ENCODE measurements around the gene MAN2B1.
A peak's percentile ranks its signal among the peaks of the same experiment; 100 is the strongest.
"Not testable (repeated sequence)": the region's sequence is repeated elsewhere in the genome, so short reads cannot be mapped to it uniquely, and the experiment has no call there.

Gene MAN2B1

DNA sequence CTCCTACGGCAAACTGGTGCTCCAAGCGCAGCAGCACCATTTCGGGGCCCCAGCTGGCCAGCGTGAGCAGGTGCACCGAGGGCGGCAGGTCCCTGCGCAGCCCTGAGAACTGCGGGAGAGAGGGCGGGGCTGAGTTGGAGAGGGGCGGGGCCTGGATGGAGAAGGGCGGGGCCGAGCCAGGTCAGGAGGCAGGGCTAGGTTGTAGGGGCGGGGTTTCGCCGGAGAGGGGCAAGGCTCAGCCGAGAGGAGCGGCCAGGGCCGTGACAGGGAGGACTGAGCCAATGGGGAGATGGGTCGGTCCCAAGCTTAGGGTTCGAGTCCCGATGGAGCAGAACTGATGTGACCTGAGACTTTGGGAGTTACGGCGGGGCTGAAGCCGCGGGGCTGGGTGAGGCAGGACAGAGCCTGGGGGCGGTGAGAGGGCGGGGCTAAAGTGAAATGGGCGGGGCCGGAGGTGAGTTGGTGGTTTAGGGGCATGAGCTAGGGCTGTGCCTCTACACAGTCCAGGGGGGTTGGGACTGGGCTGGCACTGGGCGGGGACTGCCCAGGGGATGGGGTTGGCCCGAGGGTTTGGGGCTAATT lies 19.0 kb downstream of the MAN2B1 start:
- TF ChIP-seq, protein P1, sequence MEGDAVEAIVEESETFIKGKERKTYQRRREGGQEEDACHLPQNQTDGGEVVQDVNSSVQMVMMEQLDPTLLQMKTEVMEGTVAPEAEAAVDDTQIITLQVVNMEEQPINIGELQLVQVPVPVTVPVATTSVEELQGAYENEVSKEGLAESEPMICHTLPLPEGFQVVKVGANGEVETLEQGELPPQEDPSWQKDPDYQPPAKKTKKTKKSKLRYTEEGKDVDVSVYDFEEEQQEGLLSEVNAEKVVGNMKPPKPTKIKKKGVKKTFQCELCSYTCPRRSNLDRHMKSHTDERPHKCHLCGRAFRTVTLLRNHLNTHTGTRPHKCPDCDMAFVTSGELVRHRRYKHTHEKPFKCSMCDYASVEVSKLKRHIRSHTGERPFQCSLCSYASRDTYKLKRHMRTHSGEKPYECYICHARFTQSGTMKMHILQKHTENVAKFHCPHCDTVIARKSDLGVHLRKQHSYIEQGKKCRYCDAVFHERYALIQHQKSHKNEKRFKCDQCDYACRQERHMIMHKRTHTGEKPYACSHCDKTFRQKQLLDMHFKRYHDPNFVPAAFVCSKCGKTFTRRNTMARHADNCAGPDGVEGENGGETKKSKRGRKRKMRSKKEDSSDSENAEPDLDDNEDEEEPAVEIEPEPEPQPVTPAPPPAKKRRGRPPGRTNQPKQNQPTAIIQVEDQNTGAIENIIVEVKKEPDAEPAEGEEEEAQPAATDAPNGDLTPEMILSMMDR (IDR thresholded peaks at IDR 0.05; ENCODE audit: low read depth, low read length) = no peak
- DNase-seq (ENCODE audit: low read depth in 2 of 2) = peak; percentile 42 to 47
- peak overlapping the region in 1 of 2 donors; percentile 32 for H3K4me3 ChIP-seq (replicated peaks in 1 of 2; ENCODE audit: low read depth in 2 of 2, low read length in 2 of 2)

DNA sequence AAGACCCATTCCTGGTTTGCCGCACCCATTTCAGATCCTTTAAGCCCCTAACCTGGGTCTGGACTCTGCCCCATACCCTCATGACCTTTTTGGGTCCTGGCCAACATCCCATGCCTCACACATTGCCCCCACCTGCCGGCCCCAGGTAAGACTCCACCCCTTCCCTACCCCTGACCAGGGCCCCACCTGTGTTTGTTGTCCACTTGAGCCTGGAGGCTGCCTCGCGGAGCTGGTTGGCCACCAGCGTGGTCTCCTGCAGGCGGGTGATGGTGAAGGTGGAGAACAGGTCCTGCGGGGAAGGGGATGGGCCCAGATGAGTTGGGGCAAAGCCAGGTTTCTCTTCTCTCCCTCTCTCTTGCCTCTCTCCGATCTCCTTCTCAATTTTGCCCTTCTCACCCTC lies 19.5 kb downstream of the MAN2B1 start:
- H3K4me3 ChIP-seq (replicated peaks in 1 of 2; ENCODE audit: low read depth in 2 of 2, low read length in 2 of 2) = no peak overlapping the region
- DNase-seq (ENCODE audit: low read depth in 2 of 2) = no peak
- TF ChIP-seq, protein P1 (IDR thresholded peaks at IDR 0.05; ENCODE audit: low read depth, low read length) = no peak

DNA sequence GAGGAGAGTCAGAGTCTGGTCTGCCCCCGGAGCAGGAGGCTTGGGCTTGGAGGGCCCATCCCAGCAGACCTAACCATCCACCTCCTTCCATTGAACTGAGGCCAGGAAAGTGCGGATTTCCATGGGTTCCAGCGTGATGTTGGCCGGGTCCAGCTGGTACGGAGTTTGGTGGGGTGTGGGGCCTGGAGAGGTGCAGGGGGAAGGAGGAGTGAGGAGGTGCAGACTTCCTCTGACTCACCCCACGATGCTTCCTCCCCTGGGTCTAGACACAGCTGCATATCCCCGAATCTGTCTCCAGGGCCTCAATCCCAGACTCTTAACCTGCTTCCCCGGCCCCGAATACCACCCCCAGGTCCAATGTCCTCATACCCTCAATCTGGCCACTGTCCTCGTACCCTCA lies 20.0 kb downstream of the MAN2B1 start:
- H3K4me3 ChIP-seq (replicated peaks in 1 of 2; ENCODE audit: low read depth in 2 of 2, low read length in 2 of 2) = no peak overlapping the region
- no peak for DNase-seq (ENCODE audit: low read depth in 2 of 2)
- TF ChIP-seq, protein P1 (IDR thresholded peaks at IDR 0.05; ENCODE audit: low read depth, low read length) = no peak

DNA sequence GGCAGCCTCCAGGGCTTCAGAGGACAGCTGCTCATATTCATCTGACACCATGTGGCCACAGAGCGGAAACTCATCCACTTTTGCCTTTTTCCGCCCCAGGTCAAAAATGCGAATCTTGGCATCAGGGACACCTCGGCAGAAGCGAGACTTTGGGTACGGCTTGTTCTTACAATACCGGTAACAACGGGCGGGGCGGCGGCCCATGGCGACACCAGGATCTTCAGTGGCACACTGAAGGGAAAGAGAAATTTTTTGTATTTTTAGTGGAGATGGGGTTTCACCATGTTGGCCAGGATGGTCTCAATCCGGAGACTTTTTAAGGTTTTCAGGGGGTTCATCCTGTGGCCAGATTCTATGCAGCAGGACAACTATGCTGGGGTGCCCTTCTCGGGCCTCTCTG lies 22.8 kb downstream of the MAN2B1 start:
- not testable (repeated sequence) for H3K4me3 ChIP-seq (replicated peaks in 1 of 2; ENCODE audit: low read depth in 2 of 2, low read length in 2 of 2); DNase-seq (ENCODE audit: low read depth in 2 of 2)

DNA sequence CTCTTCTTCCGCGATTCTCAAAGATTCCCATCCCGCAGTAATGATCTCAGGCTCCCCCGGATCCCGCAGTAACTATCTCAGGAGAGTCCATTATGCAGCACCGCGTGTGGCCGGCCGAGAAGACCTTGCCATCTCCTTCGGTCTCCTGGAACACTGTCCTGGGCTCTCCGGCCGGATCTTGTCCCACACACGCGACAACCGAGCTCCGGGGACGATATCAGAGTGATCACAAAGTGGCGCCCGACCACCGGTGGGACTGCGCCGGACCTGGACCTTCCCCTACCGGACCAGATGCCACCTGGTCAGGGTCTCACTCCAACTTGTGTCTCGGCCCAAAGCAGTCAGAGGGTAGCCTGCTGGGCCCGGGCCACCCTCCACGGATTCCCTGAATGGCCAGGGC lies 24.0 kb downstream of the MAN2B1 start:
- H3K4me3 ChIP-seq (replicated peaks in 1 of 2; ENCODE audit: low read depth in 2 of 2, low read length in 2 of 2) = no peak overlapping the region
- DNase-seq (ENCODE audit: low read depth in 2 of 2) = no peak

DNA sequence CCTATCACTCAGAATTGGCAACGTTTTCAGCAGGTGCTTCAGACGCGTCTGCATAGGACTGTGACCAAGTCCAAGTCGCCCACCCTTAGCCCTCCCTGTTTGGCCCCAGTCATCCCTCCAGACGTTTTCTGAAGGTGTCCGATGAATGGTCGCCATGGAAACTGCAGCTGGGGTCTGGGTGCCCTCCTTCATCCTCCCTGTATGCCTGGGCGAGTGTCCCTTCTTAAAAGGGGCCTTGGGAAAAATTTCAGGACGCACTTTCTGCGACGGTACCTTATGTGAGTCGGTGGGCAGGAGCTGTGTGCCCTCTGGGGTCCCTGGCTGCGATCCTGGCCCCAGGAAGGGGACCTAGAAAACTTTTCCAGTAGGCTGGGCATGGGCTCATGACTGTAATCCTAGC lies 25.1 kb downstream of the MAN2B1 start:
- no peak overlapping the region for H3K4me3 ChIP-seq (replicated peaks in 1 of 2; ENCODE audit: low read depth in 2 of 2, low read length in 2 of 2)
- TF ChIP-seq, protein P1 (IDR thresholded peaks at IDR 0.05; ENCODE audit: low read depth, low read length) = no peak
- DNase-seq (ENCODE audit: low read depth in 2 of 2) = no peak

More for the DNA sequence above, 24.0 kb downstream of the MAN2B1 start:
- TF ChIP-seq, protein P1 (IDR thresholded peaks at IDR 0.05; ENCODE audit: low read depth, low read length) = no peak

DNA sequence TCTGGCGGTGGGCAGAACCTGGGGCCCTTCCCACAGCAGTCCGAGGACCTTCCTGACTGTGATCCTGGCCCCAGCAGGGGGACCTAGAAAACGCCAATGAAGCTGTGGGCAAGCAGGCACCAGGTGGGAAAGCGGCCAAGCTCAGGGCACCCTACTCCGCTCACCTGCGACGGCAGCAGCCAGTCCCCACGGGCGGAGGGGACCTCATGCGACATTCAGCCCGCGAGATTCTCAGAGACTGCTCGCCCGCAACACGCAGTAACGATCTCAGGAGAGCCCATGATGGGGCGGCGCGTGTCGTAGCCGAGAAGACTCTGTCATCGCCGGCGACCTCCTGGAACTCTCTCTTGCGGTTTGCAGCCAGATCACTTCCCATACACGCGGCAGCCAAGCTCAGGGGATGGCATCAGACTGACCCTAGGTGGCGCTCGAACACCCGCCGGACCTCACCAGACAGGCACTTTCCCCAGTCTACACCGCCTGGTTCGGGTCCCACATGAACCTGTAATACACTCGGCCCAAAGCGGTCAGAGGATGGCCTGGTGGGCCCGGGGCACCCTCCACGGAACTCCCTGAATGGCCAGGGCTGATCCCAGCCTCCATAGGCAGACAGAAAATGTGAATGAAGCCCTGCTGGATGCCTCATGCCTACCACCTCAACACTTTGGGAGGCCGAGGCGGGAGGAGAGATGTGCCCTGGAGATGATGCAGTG lies 26.5 kb downstream of the MAN2B1 start:
- TF ChIP-seq, protein P1 (IDR thresholded peaks at IDR 0.05; ENCODE audit: low read depth, low read length) = peak; percentile 84
- H3K4me3 ChIP-seq (replicated peaks in 1 of 2; ENCODE audit: low read depth in 2 of 2, low read length in 2 of 2) = peak overlapping the region; percentile 2 to 3
- peak; percentile 77 to 85 for DNase-seq (ENCODE audit: low read depth in 2 of 2)

All from cardiac fibroblast (primary cell).